Skin of body (tissue), 2 donors: ENCODE results near the gene HSFX4. TPM values are rescaled to one million over a fixed set of nuclear protein-coding genes. Genes with fewer than 3 reads are reported as not detected.
"Not testable (repeated sequence)": the region's sequence is repeated elsewhere in the genome, so short reads cannot be mapped to it uniquely, and the experiment has no call there.

Experiments used
- DNase-seq: peaks from one replicate; lab custom pipeline; 2025; lab: John Stamatoyannopoulos, UW
- total RNA-seq: library from RNA; depleted of rRNA; stranded (reverse); fragments of >200 nt; gene quantifications from one replicate; pipeline ENCODE4 v1.2.3, GENCODE V29; 2014

The HSFX4 gene
- total RNA-seq, 1 donor from 2014 or later = not detected

DNA sequence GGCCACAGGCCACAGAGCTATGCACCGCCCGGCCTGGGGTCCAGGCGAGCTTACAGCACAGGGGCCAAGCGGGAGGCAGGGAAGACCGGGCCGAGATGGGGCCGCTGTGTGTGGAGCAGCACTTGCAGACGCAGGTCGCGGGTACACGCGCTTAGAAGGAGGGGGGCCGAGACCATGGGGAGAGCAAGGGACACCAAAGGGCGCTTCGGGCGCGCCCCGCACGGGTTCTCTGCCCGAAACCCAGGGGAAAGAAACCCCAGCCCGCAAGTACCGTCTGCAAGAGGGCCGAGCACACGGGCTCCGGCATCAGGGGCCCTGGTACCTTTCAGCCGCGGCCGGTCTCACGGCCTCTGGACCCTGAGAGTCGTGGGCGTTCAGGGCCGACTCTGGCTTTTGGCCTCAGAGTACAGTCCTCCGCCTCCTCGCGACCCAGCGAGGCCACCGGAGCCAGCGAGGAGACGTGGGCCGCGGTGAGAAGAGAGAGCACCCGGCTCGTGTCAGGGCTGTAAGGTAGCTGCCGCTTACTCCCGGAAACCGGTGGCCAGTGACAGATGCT lies 8.6 kb downstream of the HSFX4 start:
- DNase-seq = no peak

DNA sequence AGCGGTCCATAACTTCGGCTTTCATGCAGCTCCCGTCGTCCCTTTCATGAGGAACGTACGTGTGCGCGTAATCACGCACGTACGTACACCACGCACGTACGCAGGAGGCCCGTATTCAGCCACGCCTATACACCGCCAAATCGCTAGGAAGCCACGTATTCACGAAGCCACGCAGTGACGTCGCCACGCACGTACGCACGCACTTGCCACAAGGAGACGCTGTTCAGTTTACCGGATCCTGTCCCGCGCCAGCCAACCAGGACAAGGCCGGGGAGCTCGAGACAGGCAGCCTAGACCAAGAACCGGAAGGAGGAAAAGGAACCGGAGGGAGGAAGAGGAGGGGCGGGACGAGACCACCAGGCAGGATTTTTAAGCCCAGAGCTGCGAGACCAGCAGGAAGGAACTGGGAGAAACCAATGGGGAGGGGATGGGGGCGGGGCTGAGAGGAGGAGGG lies 9.1 kb downstream of the HSFX4 start, which contains the start of gene EOLA2:
EOLA2 (minus strand) TSS at position 65 of the 454 bp plus-strand sequence. CDS start 4,617 bp downstream, outside the sequence.
- DNase-seq = peak; percentile 98

DNA sequence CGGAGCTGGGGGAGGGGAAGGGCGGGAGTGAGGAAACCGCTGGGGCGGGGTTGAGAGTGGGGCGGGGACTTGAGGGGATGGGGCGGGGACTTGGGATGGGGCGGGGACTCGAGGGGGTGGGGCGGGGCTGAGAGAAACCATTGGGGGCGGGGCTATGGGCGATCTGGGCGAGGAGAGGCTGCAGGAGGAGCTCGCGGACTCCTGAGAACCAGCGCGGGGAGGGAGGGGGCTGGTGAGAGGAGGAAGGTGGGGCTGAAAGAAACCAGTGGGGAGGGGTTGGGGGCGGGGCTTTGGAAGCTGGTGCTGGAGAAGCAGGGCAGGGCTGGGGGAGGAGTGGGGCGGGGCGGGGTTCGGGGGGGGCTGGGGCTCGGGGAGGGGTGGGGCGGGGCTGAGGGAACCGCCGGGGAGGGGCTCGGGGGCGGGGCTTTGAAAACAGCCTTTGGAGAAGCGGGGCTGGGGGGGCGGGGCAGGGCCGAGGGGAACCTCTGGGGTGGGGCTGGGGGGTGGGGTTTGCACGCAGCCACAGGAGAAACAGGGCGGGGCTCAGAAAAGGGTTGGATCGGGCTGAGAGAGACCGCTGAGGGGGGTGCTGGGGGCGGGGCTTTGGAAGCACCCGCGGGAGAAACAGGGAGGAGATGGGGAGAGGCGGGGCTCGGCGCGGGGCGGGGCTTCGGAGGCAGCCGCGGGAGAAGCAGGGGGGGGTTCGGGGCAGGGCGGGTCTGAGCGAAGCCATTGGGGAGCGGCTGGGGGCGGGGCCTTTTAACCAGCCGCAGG lies 9.7 kb downstream of the HSFX4 start:
- DNase-seq = peak; percentile 93

DNA sequence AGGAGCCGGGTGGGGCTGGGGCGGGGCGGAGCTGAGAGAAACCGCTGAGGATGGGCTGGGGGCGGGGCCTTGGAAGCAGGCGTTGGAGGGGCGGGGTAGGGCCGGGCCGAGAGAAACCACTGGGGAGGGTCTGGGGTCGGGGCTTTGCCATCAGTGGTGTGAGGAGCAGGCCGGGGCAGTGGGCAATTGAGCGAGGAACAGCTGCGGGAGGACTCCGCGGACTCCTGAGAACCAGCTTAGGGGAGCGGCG lies 10.2 kb downstream of the HSFX4 start:
- DNase-seq = peak; percentile 84

DNA sequence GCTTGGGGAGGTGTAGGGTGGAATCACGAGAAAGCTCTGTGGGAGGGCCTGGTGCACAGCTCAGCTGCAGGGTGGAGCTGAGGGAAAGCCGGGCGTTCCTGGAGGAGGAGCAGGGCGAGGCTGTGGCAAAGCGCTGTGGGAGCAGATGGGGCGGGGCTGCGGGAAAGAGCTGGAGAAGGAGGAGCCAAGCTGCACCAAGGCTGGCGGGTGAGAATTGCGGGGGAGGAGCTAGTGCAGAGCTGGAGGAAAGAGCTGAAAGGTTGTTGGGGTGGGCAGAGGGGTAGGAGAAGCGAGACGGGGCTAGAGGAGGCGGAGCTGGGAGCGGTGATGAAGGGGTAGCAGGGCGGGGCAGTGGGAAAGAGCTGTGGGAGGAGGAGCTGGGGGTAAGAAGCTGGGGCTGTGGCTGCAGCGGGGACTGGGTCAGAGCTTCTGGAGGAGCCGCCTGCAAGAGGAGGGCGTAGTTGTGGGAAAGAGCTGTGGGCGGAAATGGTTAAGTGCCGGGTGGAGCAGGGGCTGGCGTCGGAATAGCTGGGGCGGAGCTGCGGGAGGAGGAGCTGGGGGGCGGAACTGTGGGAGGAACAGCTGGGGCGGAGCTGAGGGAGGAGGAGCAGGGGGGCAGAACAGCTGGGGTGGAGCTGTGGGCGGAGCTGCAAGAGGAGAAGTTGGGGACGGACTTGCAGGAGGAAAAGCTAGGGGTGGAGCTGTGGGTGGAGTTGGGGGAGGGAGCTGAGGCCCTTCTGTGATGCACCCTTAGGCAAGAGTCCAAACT lies 10.7 kb downstream of the HSFX4 start:
- peak; percentile 97 for DNase-seq

DNA sequence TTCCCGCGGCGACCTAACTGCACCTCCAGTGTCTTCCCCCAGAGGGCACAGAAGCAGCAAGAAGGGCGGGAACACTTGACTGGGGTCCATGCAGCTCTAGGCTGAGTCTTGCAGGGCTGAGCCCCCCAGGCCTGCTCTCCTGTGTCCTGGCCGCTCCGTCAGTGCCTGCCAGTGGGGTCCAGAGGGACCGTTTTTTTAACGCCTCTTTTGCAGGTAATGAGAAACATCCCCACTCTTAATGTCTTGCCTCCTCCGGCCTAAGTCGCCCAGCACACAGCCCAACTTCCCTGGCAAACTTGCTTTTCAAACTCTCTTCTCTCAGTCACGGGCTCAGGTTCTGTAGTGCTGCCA lies 11.3 kb downstream of the HSFX4 start:
- not testable (repeated sequence) for DNase-seq

DNA sequence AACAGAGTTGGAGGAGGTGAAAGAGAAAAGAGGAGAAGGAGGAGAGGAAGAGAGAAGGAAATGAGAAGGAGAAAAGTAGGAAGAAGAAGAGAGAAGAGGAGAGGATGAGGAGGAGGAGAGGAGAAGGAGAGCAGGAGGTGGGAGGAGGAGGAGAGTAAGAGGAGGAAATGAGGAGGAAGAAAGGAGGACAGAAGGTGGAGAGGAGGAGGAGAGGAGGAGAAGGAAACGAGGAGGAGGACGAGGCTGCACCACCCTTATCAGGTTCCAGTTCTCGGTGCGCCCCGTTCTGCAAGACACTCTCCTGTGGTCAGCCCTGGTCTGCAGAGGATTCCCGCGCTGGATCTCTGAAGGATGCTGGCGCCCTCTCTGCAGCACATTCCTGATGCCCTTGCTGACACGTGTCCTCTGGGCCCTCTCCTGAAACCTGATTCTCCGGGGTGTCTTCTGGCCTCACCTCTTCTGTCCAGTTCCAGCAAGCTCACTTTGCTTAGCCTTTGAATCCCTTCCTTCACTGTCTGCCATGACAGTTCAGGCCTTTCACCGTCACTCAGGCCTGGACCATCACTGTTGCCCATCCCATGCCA lies 15.8 kb downstream of the HSFX4 start:
- not testable (repeated sequence) for DNase-seq

DNA sequence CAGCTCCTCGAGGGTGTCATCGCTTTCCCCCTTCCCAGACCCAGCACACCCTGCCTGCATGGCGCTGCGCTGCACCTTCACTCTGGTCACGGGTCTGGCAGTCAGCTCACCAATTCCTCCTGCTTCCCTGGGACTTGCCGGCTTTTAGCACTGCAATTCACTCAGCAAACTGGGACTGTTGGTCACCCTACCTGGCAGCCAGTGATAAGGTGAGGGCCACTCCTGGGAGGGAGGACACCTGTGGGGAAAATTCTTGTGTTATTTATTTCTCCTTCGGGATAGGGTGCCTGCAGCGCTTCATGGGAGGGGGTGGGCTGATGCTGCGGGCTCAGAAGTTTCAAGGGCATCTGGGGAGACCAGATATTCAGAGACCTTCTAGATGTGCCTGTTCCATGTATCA lies 16.4 kb downstream of the HSFX4 start:
- DNase-seq = not testable (repeated sequence)

DNA sequence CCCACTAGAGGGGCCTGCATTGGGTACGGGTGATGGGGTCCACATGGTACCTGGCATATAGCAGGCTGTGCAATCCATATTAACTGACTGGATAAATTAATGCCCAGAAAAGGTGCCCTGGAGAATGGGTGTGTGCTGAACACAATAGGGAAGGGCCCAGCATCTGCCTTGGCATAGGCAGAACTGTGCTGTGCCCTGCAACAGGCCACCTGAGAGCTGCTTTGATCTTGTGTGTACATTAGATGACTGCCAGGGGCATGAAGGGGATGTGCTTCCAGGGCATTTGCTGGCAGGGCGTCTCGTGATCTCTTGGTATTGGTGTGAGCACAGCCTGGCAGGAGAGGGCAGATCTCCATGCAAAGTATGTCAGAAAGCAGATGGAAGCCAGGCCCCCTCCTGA lies 17.6 kb downstream of the HSFX4 start:
- DNase-seq = not testable (repeated sequence)

DNA sequence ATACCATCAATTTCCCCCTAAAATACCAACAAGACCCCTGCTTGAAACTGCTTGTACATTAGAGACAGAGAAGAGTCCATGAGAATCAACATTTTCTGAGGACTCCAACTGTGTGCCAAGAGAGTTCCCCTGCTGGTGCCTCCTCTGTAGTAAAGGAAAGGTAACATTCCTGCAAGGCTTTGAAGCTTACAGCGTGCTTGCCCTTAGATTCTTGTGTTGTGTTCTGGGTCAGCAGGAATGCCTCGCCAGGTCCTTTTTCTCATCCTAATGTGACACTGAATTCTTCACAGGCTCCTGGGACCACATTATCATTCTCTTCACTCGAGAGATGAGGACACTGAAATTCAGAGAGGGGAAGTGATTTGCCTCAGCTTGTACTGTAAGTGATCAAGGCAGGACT lies 18.6 kb downstream of the HSFX4 start:
- no peak for DNase-seq

DNA sequence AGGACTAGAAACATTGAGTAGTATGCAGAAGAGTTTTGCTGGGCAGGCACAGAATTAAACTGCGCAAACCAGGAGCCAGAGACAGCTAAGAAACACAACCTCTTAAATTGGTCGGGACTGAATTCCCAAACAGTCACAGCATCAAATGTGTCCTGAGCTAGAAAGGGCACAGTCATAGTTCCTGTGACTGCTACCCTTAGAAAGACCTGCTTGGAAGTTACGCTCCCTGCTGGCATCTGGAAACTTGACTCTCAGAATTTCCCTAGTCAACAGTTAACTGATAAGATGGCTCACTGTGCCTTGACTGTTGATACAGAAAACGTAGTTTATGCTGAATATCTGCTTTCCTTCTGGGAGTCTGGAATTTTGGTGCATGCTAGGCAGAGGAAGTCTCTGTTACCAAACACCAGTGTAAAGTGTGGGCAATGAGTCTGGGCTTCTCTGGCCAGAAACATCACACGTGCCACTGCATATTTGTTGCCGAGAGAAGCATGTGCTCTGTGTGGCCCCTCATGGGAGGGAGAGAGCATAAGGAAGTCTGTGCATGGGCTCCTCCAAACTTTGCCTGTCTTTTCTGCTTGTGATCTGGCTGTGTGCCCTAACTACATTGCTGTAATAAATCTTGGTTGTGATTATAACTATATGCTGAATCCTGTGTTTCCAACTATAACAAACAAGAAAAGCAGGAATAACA lies 20.5 kb downstream of the HSFX4 start:
- no peak for DNase-seq

DNA sequence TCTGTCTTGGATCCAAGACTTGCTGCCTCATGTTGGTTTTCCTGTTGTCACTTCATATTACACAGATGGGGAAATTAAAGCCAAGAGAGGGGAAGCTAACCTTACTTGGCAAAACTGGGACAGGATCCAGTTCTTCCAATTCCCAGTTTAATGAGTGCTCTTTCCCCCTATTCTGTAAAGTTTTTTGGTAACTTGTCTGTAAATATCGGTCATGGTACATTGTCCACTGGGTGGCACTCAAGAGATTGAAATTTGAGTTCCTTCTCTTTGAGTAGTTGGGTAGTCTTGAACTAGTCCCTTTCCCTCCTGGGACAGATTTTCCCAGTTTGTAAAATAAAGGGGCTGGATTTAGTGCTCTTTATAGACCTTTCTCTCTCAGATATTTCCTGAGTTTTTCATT lies 21.3 kb downstream of the HSFX4 start:
- no peak for DNase-seq

DNA sequence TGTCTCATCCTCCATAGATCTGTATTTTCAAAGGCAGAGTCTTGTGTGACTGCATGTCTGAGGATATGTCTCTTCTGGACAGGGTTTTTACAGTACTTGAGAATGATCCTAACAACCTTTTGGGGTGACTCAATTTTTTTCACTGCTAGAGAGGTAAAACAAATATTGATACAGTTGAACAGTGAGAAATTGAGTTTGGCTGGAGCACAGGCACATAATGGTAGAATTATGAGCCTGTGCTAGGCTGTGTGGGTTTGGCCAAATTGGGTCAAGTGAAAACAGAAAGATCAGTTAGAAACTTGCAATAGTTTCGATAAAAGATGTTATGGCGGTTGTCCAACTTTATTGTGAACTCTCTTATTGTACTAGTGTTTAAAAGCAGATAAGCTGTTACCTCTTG lies 32.2 kb downstream of the HSFX4 start:
- DNase-seq = no peak

DNA sequence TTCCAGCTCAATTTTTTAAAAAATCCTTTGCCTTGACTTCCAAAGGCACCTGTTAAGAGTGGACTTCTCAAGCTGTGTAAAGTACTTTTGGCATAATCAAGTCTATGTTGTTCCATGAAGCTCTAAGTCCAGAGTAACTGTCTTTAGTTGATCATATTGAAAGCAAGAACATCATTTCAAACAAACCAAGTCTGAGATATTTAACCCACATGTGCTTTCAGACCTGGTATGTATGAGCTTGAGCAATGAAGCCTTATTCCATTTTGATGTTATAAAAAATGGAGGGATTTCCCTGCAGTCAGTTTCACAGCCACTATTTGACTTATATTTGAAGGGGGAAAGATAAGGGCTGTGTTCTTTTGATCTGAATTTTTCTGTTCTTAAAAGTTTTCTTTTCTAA lies 32.6 kb downstream of the HSFX4 start:
- DNase-seq = no peak

DNA sequence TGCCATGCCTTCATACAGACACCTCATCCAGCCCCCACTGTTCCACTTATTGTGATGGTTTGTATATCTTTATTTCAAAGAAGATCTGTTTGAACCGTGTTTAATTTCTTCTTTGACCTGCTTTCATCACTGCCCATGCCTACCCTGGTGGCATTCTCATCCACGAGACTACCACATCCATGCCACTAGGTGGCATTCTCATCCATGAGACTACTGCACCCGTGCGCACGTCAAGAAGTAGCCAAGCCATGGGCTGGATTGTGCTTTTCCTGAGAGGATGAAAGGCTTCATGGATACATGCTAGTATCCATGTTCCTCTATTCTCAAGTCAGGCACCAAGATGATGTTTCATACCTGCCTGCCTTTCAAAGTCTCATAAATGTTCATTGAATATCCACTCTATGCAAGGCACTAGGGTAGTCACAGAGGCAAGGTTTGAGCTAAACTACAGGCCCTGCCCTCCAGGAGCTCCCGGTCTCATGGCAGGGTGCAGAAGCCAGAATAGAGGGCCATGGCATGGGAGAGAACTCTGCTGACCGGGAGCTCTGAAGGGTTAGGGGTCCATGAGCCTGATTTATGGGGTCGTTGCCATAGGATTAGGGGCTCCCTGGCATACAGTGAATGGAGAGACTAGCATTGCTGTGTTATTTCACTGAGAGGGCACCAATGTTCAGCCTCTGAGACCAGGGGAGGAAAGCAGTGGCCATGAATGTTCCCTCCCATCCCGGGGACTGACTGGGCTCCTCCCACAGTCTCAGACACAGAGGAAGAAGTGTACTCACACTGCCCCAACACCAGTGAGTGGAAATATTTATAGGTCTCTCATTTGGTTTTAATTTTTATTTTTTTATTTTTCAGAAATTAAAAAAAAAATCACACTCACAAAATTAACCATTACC lies 33.7 kb downstream of the HSFX4 start:
- peak; percentile 1 for DNase-seq

DNA sequence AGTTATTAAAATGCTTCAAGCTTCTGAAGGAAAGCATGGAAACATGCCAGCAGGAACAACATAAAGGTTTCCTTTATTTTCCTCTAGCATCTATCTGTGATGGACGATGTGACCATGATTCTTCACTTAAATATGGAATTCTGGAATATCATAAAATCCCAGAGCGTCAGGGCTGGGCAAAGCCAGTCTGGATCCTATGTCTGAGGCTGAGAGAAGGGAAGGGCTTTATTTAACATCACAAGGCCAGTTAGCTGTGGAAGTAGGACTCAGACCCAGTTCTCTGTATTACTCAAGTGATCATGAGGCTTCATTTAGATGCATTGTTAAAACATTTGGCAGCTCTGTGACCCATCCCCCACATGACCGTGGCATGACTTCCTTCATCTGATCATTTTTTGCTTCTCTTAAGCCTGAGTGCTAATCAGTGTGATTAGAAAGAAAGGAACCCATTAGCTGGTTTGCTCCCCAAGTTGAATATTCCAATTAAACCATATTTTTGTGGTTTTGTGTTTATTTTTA lies 49.8 kb downstream of the HSFX4 start:
- DNase-seq = no peak
